Panc1 (cell line): ENCODE data around the gene DOCK11. TPM values are rescaled to one million over a fixed set of nuclear protein-coding genes. Genes with fewer than 3 reads are reported as not detected.

Experiments
- total RNA-seq: library from RNA; stranded (reverse); gene quantifications from one replicate; pipeline ENCODE4 v1.2.1, GENCODE V29; 2021; ENCODE audit not compliant: unreplicated experiment

DOCK11 gene
- total RNA-seq, 1 experiment from 2014 or later, result 2.0 TPM

Other genes starting within 250 kb of the DOCK11 start
- gene WDR44, start 149.7 kb upstream of the DOCK11 start, total RNA-seq, result 22.3 TPM
- 191 TPM for gene IL13RA1, start 231.8 kb downstream of the DOCK11 start, total RNA-seq